Stimulated activated CD8-positive, alpha-beta memory T cell treated with anti-CD3 and anti-CD28 coated beads, Interleukin-7, amount 100 ng/mL, for 24 hours (primary cell): ENCODE data around the gene SHISA9.

Experiments
- DNase-seq: peaks from one replicate; pipeline ENCODE4 v3.0.0-alpha.2; 2020; ENCODE audit warnings: low read depth

SHISA9 gene

DNA sequence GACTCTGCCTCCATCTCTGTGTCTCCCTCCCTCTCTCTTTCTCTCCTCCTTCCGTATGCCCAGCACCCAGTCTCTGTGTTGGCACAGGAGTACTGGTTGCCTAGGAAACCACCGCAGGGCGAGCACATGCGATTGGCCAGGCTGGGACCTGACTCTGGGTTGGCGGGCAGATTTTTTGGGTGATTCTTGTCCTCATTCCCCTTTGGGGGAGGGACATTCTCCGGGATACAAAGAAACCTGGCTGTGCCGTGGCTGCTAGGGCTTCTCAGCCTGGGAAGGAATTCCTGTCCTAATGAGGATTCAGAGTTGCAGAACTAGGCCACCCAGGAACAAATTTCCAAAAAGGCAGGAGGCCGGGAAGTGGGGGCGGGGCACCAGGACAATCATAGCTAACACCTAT is 168.9 kb downstream of the SHISA9 start:
- no peak for DNase-seq

GRCh38 chr16:13076878-13077277 is 175.5 kb downstream of the SHISA9 start:
- DNase-seq: no peak

DNA sequence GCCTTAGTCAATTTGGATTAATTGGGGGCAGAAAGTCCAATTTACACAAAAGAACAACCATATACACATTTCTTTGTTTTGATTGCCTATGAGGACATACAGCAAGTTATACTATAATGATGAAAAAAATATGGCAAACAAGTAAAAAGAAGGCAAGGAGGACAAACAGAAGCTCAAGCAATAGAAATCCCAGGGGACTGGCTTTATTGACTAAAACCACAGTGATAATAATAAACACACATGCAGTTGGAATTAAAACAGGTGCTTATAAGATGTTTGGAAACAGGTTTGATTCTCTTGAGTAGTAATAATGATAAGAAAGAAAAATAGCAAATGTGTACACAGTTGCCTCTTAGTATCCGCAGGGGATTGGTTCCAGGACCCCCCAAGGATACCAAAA is 176.4 kb downstream of the SHISA9 start:
- DNase-seq: no peak

- no peak for DNase-seq
Observed at GRCh38 chr16:13080531-13080930, 179.1 kb downstream of the SHISA9 start.

DNA sequence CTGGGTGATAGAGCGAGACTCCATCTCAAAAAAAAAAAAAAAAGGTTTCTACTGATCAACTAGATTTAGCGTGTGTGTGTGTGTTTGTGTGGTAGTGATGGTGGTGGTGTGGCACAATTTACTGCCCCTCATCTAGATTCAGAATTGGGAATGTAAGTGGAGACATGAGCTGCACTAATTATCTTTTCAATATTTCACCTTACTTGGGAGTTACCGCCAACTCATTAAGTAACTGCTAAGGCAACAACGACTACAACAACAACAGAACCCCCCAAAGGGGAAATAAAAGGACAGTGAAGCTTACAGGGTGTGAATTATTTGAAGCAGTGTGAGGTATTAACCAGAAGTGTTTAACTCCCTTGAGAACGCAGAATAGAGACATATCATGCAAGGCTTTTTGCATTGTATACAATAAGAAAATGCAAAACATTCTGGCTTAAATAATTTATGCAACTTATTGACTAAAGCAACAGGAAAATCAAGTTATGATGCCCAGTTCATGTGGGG is 180.5 kb downstream of the SHISA9 start:
- no peak for DNase-seq

- DNase-seq: no peak
Observed at GRCh38 chr16:13083681-13084080, 182.3 kb downstream of the SHISA9 start.

GRCh38 chr16:13084331-13084730 is 182.9 kb downstream of the SHISA9 start:
- DNase-seq: no peak

DNA sequence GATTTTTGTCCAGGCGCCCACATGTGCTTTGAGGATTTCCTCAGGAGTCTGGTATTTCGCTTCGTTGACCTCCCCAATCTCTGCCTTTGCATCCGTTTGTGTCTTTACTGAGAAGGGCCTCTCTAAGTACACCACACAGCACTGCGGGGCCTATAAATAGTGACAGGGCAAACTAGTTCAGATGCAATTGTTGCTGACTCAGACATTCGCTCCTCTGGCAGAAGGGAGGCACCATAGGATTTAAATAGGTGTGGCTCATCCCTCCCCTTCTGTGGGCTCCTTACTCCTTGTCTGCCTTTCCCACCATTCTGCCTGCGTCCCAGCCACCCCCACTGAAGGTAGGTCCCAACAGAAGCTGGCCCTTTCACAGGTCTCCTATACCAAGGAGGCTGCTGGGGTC is 192.3 kb downstream of the SHISA9 start:
- no peak for DNase-seq

- DNase-seq: no peak
Observed at GRCh38 chr16:13095061-13095460, 193.7 kb downstream of the SHISA9 start.

DNA sequence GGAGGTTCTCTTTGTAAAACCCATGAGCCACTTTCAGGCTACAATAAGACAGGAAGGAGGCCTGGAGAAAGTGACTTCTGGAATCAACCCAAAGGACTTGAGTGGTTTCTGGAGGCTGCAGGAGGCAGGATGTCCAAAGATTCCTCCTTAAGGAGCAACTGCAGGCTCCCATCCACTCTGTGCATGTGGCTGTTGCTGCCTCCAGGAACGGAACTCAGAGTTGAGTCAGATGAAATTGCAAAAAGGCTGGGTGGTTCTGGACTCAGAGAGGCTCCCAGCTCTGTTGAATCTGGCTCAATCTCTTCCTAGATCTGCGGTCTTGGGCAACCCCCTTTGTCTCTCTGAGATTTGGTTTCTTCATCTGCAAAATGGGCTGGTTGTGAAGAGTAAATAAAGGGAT is 197.1 kb downstream of the SHISA9 start:
- DNase-seq: no peak

DNA sequence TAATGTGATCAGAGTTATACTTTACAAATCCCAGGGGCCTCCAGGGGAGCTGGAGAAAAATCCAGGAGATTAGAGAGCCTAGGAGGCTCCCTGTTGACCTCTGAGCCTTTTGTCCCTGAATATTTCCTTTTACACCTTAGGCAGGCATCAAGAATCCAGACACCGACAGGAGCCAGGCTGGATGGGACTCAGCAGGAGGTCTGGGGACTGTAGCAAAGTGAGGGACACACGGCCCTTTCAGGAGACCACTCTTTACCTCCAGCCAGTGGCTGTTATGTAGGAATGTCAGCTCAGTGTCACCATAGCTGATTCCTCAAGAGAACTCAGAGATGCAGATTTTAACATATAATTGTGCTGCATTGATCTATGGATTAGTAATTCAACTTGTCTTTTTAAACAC is 198.4 kb downstream of the SHISA9 start:
- no peak for DNase-seq

- no peak for DNase-seq
Observed at GRCh38 chr16:13100970-13101369, 199.6 kb downstream of the SHISA9 start.

DNA sequence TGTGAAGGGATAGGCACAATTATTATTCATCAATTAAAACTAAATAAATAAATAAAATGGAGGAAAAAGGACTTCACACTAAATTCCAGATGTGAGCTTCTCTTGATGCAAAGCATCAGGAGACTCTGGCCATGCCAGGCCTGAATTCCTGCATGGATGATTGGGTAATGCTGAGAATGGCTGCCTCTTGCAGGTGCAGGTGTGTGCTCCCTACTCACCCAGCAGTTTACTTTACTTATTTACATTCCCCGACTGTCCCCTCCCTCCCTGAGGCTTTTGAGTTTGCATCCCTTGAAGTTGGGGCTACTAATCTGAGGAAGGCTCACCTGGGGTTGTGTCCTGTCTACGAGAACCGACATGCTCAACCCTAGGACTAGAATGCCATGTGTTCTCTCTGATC is 200.4 kb downstream of the SHISA9 start:
- no peak for DNase-seq

- no peak for DNase-seq
Observed at GRCh38 chr16:13102401-13102800, 201.0 kb downstream of the SHISA9 start.

DNA sequence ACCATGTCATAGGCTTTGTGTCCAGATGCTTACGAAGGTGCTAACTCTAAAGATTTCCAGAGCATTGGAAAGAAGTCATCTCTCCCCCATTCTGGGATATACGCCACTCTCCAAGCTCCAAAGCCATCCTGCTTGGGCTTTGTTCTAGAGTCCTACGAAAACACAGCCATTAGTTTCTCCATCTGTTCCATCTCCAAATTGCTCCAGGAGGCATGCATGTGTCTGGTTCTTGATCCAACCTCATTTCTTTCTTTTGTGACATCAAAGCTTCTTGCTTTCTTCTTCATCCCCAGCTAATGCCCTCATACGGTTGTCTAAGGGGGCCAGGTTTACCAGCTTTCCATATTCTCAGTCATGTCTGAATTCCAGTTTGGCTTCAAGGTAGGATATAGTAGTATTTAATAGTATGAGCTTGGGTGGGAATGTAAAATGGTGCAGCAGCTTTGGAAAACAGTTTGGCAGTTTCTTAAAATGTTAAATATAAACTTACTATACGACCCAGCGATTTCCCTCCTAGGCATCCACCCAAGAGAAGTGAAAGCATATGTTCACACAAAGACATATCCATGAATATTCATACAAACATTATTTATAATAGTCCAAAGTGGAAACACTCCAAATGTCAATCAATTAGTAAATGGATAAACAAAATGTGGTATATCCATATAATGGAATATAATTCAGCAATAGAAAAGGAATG is 202.6 kb downstream of the SHISA9 start:
- no peak for DNase-seq

DNA sequence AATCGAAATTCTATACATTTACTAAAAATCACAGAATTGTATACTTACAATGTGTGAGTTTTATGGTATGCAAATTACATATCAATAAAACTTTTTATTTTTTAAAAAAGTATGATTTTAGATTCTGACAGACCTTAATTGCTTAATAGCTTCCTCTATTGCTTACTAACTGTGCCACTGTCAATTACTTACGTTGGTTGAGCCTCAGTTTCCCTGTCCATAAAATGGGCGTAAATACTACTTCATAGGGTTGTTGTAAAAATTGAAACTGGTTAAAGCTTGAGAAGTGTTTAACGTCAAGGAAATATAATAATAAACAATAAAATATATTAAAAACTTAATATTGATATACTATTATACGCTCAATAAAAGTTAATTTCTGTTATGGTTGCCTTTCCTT is 203.4 kb downstream of the SHISA9 start:
- no peak for DNase-seq

GRCh38 chr16:13105427-13105826 is 204.0 kb downstream of the SHISA9 start:
- no peak for DNase-seq

GRCh38 chr16:13106464-13106863 is 205.1 kb downstream of the SHISA9 start:
- DNase-seq: no peak

- no peak for DNase-seq
Observed at GRCh38 chr16:13108126-13108525, 206.7 kb downstream of the SHISA9 start.

GRCh38 chr16:13109171-13109570 is 207.8 kb downstream of the SHISA9 start:
- no peak for DNase-seq

- DNase-seq: no peak
Observed at GRCh38 chr16:13110124-13110796, 208.9 kb downstream of the SHISA9 start.

GRCh38 chr16:13111747-13112146 is 210.3 kb downstream of the SHISA9 start:
- no peak for DNase-seq

GRCh38 chr16:13113741-13114140 is 212.3 kb downstream of the SHISA9 start:
- DNase-seq: no peak

DNA sequence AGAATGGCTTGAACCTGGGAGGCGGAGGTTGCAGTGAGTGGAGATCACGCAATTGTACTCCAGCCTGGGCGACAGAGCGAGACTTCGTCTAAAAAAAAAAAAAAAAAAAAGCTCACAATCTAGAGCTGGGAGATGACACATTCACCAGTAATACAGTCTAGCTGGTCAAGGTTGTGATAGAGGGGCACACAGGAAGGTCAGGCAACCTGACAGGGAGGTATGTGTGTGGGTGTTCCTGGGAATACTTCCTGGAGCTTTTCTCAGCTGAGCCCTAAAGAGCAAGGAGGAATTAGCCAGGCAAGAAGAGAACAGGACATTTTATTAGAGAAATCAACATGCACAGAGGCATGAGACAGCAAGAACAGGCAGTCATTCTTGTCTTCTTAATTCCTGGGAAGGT is 216.7 kb downstream of the SHISA9 start:
- DNase-seq: no peak
